HUES48 (cell line): ENCODE data around the gene FCGR2B.
A peak's percentile ranks its signal among the peaks of the same experiment; 100 is the strongest.
"Not testable (repeated sequence)": the region's sequence is repeated elsewhere in the genome, so short reads cannot be mapped to it uniquely, and the experiment has no call there.

Experiments
- H3K27ac ChIP-seq: one replicate; pipeline ENCODE4 v1.7.0; 2013; ENCODE audit warnings: low read depth, low read length, inconsistent platforms
- H3K27me3 ChIP-seq: 2 replicates; pipeline ENCODE4 v1.6.1; 2013; ENCODE audit warnings: mild to moderate bottlenecking, low read length; ENCODE audit not compliant: control insufficient read depth, insufficient read depth
- H3K36me3 ChIP-seq: 2 replicates; pipeline ENCODE4 v1.6.1; 2013; ENCODE audit warnings: low read length; ENCODE audit not compliant: control insufficient read depth, insufficient read depth
- H3K4me1 ChIP-seq: 2 replicates; pipeline ENCODE4 v1.6.1; 2013; ENCODE audit warnings: mild to moderate bottlenecking, low read length; ENCODE audit not compliant: control insufficient read depth, insufficient read depth
- H3K4me3 ChIP-seq: 2 replicates; pipeline ENCODE4 v1.5.1; 2013; ENCODE audit warnings: mild to moderate bottlenecking, low read depth, low read length
- H3K9ac ChIP-seq: 2 replicates; pipeline ENCODE4 v1.6.1; 2013; ENCODE audit warnings: mild to moderate bottlenecking, low read depth, low read length, moderate library complexity
- H3K9me3 ChIP-seq: 2 replicates; pipeline ENCODE4 v1.6.1; 2013; ENCODE audit warnings: low read length; ENCODE audit not compliant: control insufficient read depth, insufficient read depth

Gene FCGR2B

DNA sequence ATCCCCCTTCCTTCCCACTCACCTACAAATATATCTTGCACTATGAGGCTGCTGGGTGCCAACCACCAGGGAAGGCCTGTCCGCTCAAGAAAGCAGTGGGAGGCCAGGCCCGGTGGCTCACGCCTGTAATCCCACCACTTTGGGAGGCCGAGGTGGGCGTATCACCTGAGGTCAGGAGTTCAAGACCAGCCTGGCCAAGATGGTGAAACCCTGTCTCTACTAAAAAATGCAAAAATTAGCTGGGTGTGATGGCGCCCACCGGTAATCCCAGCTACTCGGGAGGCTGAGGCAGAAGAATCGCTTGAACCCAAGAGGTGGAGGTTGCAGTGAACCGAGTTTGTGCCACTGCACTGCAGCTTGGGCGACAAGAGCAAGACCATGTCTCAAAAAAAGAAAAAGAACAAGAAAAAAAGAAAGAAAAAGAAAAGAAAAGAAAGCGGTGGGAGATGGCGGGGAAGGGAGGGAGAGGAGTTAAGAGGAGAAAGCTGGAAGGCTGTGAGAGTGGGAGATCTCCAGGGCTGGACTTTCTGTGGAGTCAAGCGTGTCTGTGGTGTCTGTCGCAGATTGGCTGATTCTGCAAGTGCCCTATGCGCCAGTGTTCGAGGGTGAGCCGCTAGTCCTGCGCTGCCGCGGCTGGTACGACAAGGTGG lies 62.4 kb downstream of the FCGR2B start:
- not testable (repeated sequence) for H3K36me3 ChIP-seq, H3K4me1 ChIP-seq, H3K9me3 ChIP-seq, H3K27ac ChIP-seq, H3K9ac ChIP-seq
- Histone ChIP-seq H3K27me3 (peaks cover 50% of the 10 kb centered on the region), H3K4me3 (peak overlapping the region; percentile 82)

GRCh38 chr1:161725908-161726472 lies 63.0 kb downstream of the FCGR2B start:
- Histone ChIP-seq H3K4me1 (peaks cover 15% of the 10 kb centered on the region), H3K27ac (no peak overlapping the region), H3K27me3 (peaks cover 50% of the 10 kb centered on the region), H3K36me3 (no peaks in the 10 kb centered on the region), H3K9me3 (no peaks in the 10 kb centered on the region), H3K9ac (no peak overlapping the region), H3K4me3 (peak overlapping the region; percentile 82)

GRCh38 chr1:161726473-161727255 lies 63.7 kb downstream of the FCGR2B start:
- Histone ChIP-seq H3K4me3 (peak overlapping the region; percentile 82), H3K27ac (peak overlapping the region; percentile 68), H3K36me3 (no peaks in the 10 kb centered on the region), H3K9me3 (no peaks in the 10 kb centered on the region), H3K4me1 (peaks cover 21% of the 10 kb centered on the region), H3K9ac (peak overlapping the region; percentile 83), H3K27me3 (peaks cover 50% of the 10 kb centered on the region)

- peak overlapping the region; percentile 82 for H3K4me3 ChIP-seq
- peaks cover 47% of the 10 kb centered on the region for H3K27me3 ChIP-seq
- H3K36me3 ChIP-seq = no peaks in the 10 kb centered on the region
- H3K9ac ChIP-seq = peak overlapping the region; percentile 83
- H3K9me3 ChIP-seq = no peaks in the 10 kb centered on the region
- H3K4me1 ChIP-seq = peaks cover 21% of the 10 kb centered on the region
- peak overlapping the region; percentile 68 for H3K27ac ChIP-seq
Observed at GRCh38 chr1:161727256-161727924, 64.4 kb downstream of the FCGR2B start.
